GM10266 (cell line): ENCODE results near the gene PKLR.
"Not testable (repeated sequence)": the region's sequence is repeated elsewhere in the genome, so short reads cannot be mapped to it uniquely, and the experiment has no call there.

ENCODE experiments used
- DNase-seq: peaks from one replicate; pipeline ENCODE4 v3.0.0; 2012; ENCODE audit errors: extremely low spot score
- CTCF ChIP-seq: IDR thresholded peaks from 2 replicates; pipeline ENCODE4 v1.5.1; 2012; ENCODE audit warnings: mild to moderate bottlenecking, low read depth; ENCODE audit not compliant: control insufficient read depth, insufficient read depth; ENCODE audit errors: missing control alignments

Gene PKLR

DNA sequence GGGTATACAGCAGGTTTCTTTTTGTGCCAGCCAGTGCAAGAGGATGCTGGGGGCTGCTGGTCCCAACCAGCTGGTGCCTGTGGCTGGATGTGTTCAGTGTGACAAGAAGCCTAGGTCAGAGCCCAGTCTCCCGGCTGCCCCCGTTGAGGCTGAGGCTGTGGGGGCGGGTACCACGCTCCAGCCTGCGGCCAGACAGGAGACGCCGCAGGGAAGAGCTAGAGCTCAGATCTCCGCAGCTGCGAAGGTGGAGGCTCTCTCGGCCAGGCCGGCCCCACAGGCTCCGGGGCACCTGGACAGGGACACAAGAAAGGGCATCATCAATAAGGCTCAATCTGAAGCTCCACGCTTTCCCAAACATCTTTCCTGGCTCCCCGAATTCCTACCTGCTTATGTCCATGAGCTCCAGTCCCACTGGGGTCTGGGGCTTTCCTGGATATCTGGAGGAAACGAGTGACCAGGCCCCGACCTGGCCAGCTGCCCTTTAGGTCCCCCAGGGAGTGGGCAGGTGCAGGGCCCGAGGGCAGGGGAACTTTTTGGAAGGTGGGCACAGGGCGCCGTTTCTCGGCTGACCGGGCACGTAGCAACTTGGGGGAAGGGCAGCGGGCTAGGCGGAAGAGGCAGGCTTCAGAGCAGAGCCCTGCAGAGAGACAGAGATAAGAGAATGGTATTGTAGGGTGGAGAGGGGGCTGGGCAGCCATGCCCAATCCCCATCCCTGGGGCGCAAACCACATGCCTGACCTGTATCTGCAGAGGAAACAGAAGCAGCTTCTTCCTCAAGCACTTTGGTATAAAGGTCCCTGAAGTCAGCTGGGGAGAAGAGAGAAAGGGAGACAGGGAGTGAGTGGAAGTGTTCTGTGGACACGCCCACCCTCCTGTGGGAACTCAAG, 53.3 kb downstream of the PKLR start:
- DNase-seq: no peak
- TF ChIP-seq CTCF: no peak

- DNase-seq: not testable (repeated sequence)
Observed at GRCh38 chr1:155246796-155247195, 54.4 kb downstream of the PKLR start.

DNA sequence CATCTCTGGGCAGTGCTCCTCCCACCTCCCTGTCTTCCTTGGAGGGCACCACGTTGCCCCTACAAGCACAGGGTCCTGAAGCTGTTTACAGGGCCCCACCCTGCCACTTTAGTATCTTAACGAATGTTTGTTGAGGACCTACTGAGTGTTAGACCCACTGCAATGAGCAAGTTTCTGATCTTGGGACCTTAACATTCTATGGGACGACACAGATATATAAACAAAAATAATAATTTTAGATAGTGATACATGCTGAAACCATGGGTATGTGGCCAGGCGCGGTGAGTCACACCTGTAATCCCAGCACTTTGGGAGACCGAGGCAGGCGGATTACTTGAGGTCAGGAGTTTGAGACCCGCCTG, 56.1 kb downstream of the PKLR start:
- no peak for DNase-seq
- no peak for TF ChIP-seq CTCF

GRCh38 chr1:155244368-155245162, 56.7 kb downstream of the PKLR start:
- peak; percentile 94 for DNase-seq
- TF ChIP-seq CTCF: peak; percentile 39

DNA sequence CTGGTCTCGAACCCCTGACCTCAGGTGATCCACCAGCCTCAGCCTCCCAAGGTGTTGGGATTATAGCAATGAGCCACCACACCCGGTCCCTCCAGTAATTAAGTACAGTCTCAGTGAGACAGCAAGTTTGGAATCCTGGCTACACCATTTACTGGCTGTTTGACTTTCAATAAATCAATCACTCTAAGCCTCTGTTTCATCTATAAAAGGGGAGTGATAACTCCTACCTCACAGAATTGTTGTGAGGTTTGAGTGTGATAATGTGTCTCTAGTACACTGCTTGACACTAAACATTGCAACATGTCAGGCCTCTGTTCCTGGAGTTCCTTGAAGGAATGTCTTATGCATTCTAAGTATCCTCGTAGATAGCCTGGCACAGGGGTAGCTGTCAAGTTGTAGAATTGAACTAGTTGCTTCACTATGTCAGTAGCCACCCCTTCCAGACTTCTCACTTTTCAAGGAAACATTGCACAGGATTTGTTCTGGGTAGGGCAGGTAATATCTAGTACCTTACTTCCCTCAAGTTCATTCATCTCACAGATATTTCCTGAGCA, 58.4 kb downstream of the PKLR start:
- no peak for DNase-seq
- TF ChIP-seq CTCF: no peak

DNA sequence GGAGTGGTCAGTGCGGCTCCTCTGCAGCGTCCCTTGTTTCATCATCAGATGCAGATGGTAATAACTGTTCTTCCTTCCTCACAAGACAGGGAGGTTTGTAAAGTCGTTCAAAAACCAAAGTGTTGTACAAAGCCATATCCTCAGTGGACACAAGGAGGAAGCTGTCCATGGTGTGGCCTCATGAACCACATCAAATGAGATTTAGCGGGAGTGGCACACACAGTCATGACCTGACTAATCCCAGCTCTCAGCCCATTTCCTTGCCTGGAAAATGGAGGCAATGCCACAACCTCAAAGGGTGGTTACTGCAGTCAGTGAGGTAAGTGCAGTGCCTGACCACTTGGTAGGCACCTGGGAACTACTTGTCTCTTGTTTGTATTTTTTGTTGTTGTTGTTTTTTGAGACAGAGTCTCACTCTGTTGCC, 59.4 kb downstream of the PKLR start:
- no peak for TF ChIP-seq CTCF
- no peak for DNase-seq

DNA sequence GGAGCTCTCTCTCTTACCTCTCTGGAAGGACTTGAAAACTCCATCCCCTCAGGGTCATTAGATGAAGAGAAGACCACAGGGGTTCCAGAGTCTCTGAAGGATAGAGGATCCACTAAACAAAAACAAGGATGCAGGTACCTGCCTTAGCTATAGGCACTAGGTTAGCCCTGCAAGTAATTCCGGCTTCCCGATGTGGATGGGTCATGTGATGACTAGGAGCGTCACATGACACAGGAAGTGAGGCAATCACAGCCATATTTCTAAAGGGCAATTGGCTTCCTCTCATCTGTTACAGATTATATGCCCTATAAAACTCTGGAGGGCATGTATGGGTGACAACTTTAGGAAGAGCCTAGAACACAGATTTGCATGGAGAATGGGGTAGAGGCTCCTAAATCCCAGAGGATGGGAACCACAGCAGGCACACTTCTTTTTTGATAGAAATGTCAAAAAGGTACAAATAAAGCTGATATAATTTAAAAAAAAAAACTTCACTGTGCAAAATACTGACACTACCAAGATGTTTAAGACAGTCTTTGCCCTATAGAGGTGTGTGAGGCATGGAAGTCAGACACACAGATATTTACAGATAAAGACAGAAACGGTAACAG, 60.1 kb downstream of the PKLR start:
- peak; percentile 74 for DNase-seq
- TF ChIP-seq CTCF: no peak
